RWPE2 (cell line): ENCODE data around the gene ARNT2.

Experiments
- ATAC-seq: fragments of 200-7000 bp; cut with Tn5 transposase; 3 replicates; pipeline ENCODE4 v1.9.1; 2021; ENCODE audit warnings: low read depth
- DNase-seq: peaks from one replicate; pipeline ENCODE4 v3.0.0-alpha.2; 2020; ENCODE audit warnings: low spot score
- H3K27ac ChIP-seq: fragments of 450-650 bp; 2 replicates; pipeline ENCODE4 v1.5.1; 2017; ENCODE audit warnings: mild to moderate bottlenecking; ENCODE audit not compliant: poor library complexity, severe bottlenecking
- H3K27me3 ChIP-seq: fragments of 250-450 bp; sonication (Bioruptor Pico); 2 replicates; pipeline ENCODE4 v1.5.1; 2021; ENCODE audit warnings: mild to moderate bottlenecking, moderate library complexity; ENCODE audit not compliant: insufficient read depth, poor library complexity, severe bottlenecking
- H3K36me3 ChIP-seq: fragments of 250-450 bp; sonication (Bioruptor Pico); 2 replicates; pipeline ENCODE4 v1.5.1; 2020; ENCODE audit warnings: low read depth, mild to moderate bottlenecking, moderate library complexity
- H3K4me1 ChIP-seq: fragments of 250-450 bp; sonication (Bioruptor Pico); 2 replicates; pipeline ENCODE4 v1.5.1; 2021; ENCODE audit warnings: mild to moderate bottlenecking, moderate library complexity; ENCODE audit not compliant: insufficient read depth, poor library complexity, severe bottlenecking
- H3K4me3 ChIP-seq: fragments of 250-450 bp; sonication (Bioruptor Pico); 2 replicates; pipeline ENCODE4 v1.5.1; 2021; ENCODE audit warnings: mild to moderate bottlenecking, moderate library complexity; ENCODE audit not compliant: severe bottlenecking
- H3K9me3 ChIP-seq: fragments of 250-450 bp; sonication (Bioruptor Pico); 2 replicates; pipeline ENCODE4 v1.5.1; 2021; ENCODE audit warnings: mild to moderate bottlenecking, moderate library complexity; ENCODE audit not compliant: severe bottlenecking
- CTCF ChIP-seq: fragments of 450-650 bp; IDR thresholded peaks from one replicate; pipeline ENCODE4 v1.5.1; 2017; ENCODE audit warnings: mild to moderate bottlenecking, moderate library complexity; ENCODE audit not compliant: poor library complexity, severe bottlenecking

ARNT2 gene

GRCh38 chr15:80547264-80547663 is 143.1 kb downstream of the ARNT2 start:
- ATAC-seq (no peak), DNase-seq (no peak)
- no peak overlapping the region for H3K27ac ChIP-seq
- no peak for TF ChIP-seq CTCF
- H3K4me3 ChIP-seq = no peak overlapping the region
- H3K9me3 ChIP-seq = no peaks in the 10 kb centered on the region
- H3K36me3 ChIP-seq = no peaks in the 10 kb centered on the region
- H3K4me1 ChIP-seq = peaks cover 30% of the 10 kb centered on the region
- H3K27me3 ChIP-seq = no peaks in the 10 kb centered on the region

- H3K27me3 ChIP-seq = no peaks in the 10 kb centered on the region
- H3K4me1 ChIP-seq = peaks cover 30% of the 10 kb centered on the region
- no peak for TF ChIP-seq CTCF
- no peaks in the 10 kb centered on the region for H3K9me3 ChIP-seq
- peak overlapping the region; percentile 75 for H3K27ac ChIP-seq
- H3K4me3 ChIP-seq = no peak overlapping the region
- DNase-seq (no peak), ATAC-seq (peak; percentile 52)
- no peaks in the 10 kb centered on the region for H3K36me3 ChIP-seq
These were observed 145.0 kb downstream of the ARNT2 start for GRCh38 chr15:80549191-80549590.

GRCh38 chr15:80549654-80550053 is 145.5 kb downstream of the ARNT2 start:
- ATAC-seq = peak; percentile 4; the same call in 2 of the 3 replicates
- no peaks in the 10 kb centered on the region for H3K36me3 ChIP-seq
- H3K27ac ChIP-seq = peak overlapping the region; percentile 75
- peaks cover 30% of the 10 kb centered on the region for H3K4me1 ChIP-seq
- no peaks in the 10 kb centered on the region for H3K9me3 ChIP-seq
- no peak overlapping the region for H3K4me3 ChIP-seq
- no peaks in the 10 kb centered on the region for H3K27me3 ChIP-seq
- DNase-seq = no peak
- TF ChIP-seq CTCF = no peak

- peak; percentile 90 for ATAC-seq
- H3K9me3 ChIP-seq = no peaks in the 10 kb centered on the region
- TF ChIP-seq CTCF = no peak
- peaks cover 30% of the 10 kb centered on the region for H3K4me1 ChIP-seq
- peak overlapping the region; percentile 75 for H3K27ac ChIP-seq
- H3K27me3 ChIP-seq = no peaks in the 10 kb centered on the region
- H3K4me3 ChIP-seq = no peak overlapping the region
- no peaks in the 10 kb centered on the region for H3K36me3 ChIP-seq
- no peak for DNase-seq
These were observed 146.2 kb downstream of the ARNT2 start for GRCh38 chr15:80550219-80550907.

- peak overlapping the region; percentile 75 for H3K27ac ChIP-seq
- ATAC-seq = peak; percentile 17; the same call in 1 of the 3 replicates
- no peaks in the 10 kb centered on the region for H3K9me3 ChIP-seq
- peaks cover 30% of the 10 kb centered on the region for H3K4me1 ChIP-seq
- no peak for DNase-seq
- TF ChIP-seq CTCF = no peak
- no peaks in the 10 kb centered on the region for H3K36me3 ChIP-seq
- no peak overlapping the region for H3K4me3 ChIP-seq
- no peaks in the 10 kb centered on the region for H3K27me3 ChIP-seq
These were observed 146.7 kb downstream of the ARNT2 start for GRCh38 chr15:80550908-80551260.
